Measurements from ENCODE around the gene GLTPD2. TPM values are rescaled to one million over a fixed set of nuclear protein-coding genes. Genes with fewer than 3 reads are reported as not detected.
A peak's percentile ranks its signal among the peaks of the same experiment; 100 is the strongest.

GLTPD2 gene
- total RNA-seq, 2 donors from 2014 or later = not detected

- Histone ChIP-seq H3K4me1 (peaks cover 6% of the 10 kb centered on the region), H3K27me3 (peaks cover 0 to 23% of the 10 kb centered on the region in 2 donors), H3K27ac (no peak overlapping the region), H3K36me3 (replicated peaks in 1 of 2; ENCODE audit: insufficient read depth in 1 of 2, low read depth in 2 of 2) (no peaks in the 10 kb centered on the region), H3K4me3 (no peak overlapping the region), H3K9me3 (no peaks in the 10 kb centered on the region)
- WGBS, 2 donors = 13 to 22% methylated on average over 36 to 48 of the region's 51 CpGs
- intact Hi-C loops (cut with DNase I) = no loop called here
- no peak for TF ChIP-seq CTCF (IDR thresholded peaks at IDR 0.05)
- TF ChIP-seq POLR2A (IDR thresholded peaks at IDR 0.05) = no peak
- DNase-seq (no peak), ATAC-seq (no peak)
Measured at GRCh38 chr17:4744999-4745969, 43.5 kb upstream of the GLTPD2 start.

GRCh38 chr17:4747847-4748246 is 40.9 kb upstream of the GLTPD2 start:
- peak overlapping the region in 1 of 4 donors; percentile 16 for H3K27ac ChIP-seq
- 49 to 59% methylated on average over 5 of the region's 5 CpGs for WGBS, 2 donors
- no peak for ATAC-seq

GRCh38 chr17:4748686-4749085 is 40.1 kb upstream of the GLTPD2 start:
- H3K36me3 ChIP-seq (replicated peaks in 1 of 2; ENCODE audit: insufficient read depth in 1 of 2, low read depth in 2 of 2) = no peaks in the 10 kb centered on the region
- H3K4me1 ChIP-seq = peaks cover 6% of the 10 kb centered on the region
- no peaks in the 10 kb centered on the region for H3K9me3 ChIP-seq
- H3K27ac ChIP-seq = no peak overlapping the region
- TF ChIP-seq POLR2A (IDR thresholded peaks at IDR 0.05) (no peak), CTCF (IDR thresholded peaks at IDR 0.05) (no peak)
- no peak for DNase-seq
- peaks cover 0 to 23% of the 10 kb centered on the region in 2 donors for H3K27me3 ChIP-seq
- no peak for ATAC-seq
- 30 to 47% methylated on average over 4 of the region's 4 CpGs for whole genome bisulfite sequencing, 2 donors
- intact Hi-C loops (cut with DNase I) = no loop called here
- no peak overlapping the region for H3K4me3 ChIP-seq

More at GRCh38 chr17:4747847-4748246, 40.9 kb upstream of the GLTPD2 start:
- Histone ChIP-seq H3K4me3 (no peak overlapping the region), H3K4me1 (peaks cover 6% of the 10 kb centered on the region), H3K27me3 (peaks cover 0 to 23% of the 10 kb centered on the region in 2 donors), H3K9me3 (no peaks in the 10 kb centered on the region), H3K36me3 (replicated peaks in 1 of 2; ENCODE audit: insufficient read depth in 1 of 2, low read depth in 2 of 2) (no peaks in the 10 kb centered on the region)
- TF ChIP-seq CTCF (IDR thresholded peaks at IDR 0.05) (no peak), POLR2A (IDR thresholded peaks at IDR 0.05) (no peak)
- intact Hi-C loops (cut with DNase I) = no loop called here
- peak in 1 of 4 donors; percentile 57 for DNase-seq

- H3K4me3 ChIP-seq = no peak overlapping the region
- TF ChIP-seq POLR2A (IDR thresholded peaks at IDR 0.05) (no peak), CTCF (IDR thresholded peaks at IDR 0.05) (no peak)
- peaks cover 0 to 10% of the 10 kb centered on the region in 2 donors for H3K27me3 ChIP-seq
- intact Hi-C loops (cut with DNase I) = no loop called here
- H3K36me3 ChIP-seq (replicated peaks in 1 of 2; ENCODE audit: insufficient read depth in 1 of 2, low read depth in 2 of 2) = no peaks in the 10 kb centered on the region
- DNase-seq (no peak), ATAC-seq (no peak)
- no peak overlapping the region for H3K27ac ChIP-seq
- no peaks in the 10 kb centered on the region for H3K4me1 ChIP-seq
- H3K9me3 ChIP-seq = no peaks in the 10 kb centered on the region
- 29% methylated on average over 3 of the region's 3 CpGs for WGBS, 2 donors
Measured at GRCh38 chr17:4750606-4751005, 38.2 kb upstream of the GLTPD2 start.

Data from body of pancreas (tissue), 4 donors.